Vagina (tissue), 2 donors: ENCODE results near the gene TLCD5.

ENCODE experiments used
- CTCF ChIP-seq, 3 experiments: fragments of 450-650 bp in 2 of 3; fragments of 200-600 bp in 1 of 3; sonication (generic) in 1 of 3; IDR thresholded peaks; one replicate each; pipeline ENCODE4 v1.5.1; 2017 to 2019; ENCODE audit warnings: antibody characterized with exemption in 3 of 3, mild to moderate bottlenecking in 2 of 3, moderate library complexity in 2 of 3
- POLR2A ChIP-seq, 2 donors: fragments of 450-650 bp; IDR thresholded peaks; one replicate each; pipeline ENCODE4 v1.6.1; 2017; ENCODE audit warnings: antibody characterized with exemption in 2 of 2, mild to moderate bottlenecking in 2 of 2, moderate library complexity in 2 of 2
- POLR2AphosphoS5 ChIP-seq, 2 donors: sonication (generic); formaldehyde crosslinking; IDR thresholded peaks; one replicate each; pipeline ENCODE4 v1.9.0; 2017; ENCODE audit warnings: antibody characterized with exemption in 2 of 2, mild to moderate bottlenecking in 2 of 2, low read depth in 1 of 2; ENCODE audit not compliant: insufficient read depth in 1 of 2

- TF ChIP-seq CTCF (IDR thresholded peaks at IDR 0.05) = no peak
- no peak for TF ChIP-seq POLR2AphosphoS5 (IDR thresholded peaks at IDR 0.05; ENCODE audit: insufficient read depth in 1 of 2, low read depth in 1 of 2)
- no peak for TF ChIP-seq POLR2A (IDR thresholded peaks at IDR 0.05)
Measured at GRCh38 chr11:120308081-120308480, 17.0 kb upstream of the TLCD5 start.
